Stimulated activated CD8-positive, alpha-beta memory T cell treated with anti-CD3 and anti-CD28 coated beads, Interleukin-12 subunit alpha, Interleukin-12 subunit beta, amount 100 ng/mL, for 24 hours (primary cell): Measurements from ENCODE around the gene USF3.

ENCODE experiments used
- DNase-seq: peaks from one replicate; pipeline ENCODE4 v3.0.0-alpha.2; 2020; ENCODE audit errors: extremely low read depth

The USF3 gene

GRCh38 chr3:113698213-113698742, 1.8 kb upstream of the USF3 start:
- DNase-seq: no peak

GRCh38 chr3:113697500-113698090, 1.2 kb upstream of the USF3 start:
- no peak for DNase-seq

GRCh38 chr3:113696658-113697499, 437 bp upstream of the USF3 start:
- peak; percentile 95 for DNase-seq

- DNase-seq: no peak
These were observed 1.0 kb downstream of the USF3 start for GRCh38 chr3:113695431-113695785.

GRCh38 chr3:113690482-113690881, 6.0 kb downstream of the USF3 start:
- DNase-seq: no peak

- DNase-seq: no peak
These were observed 10.3 kb downstream of the USF3 start for GRCh38 chr3:113685956-113686721.

- DNase-seq: no peak
These were observed 11.3 kb downstream of the USF3 start for GRCh38 chr3:113685124-113685523.

GRCh38 chr3:113684271-113684819, 12.1 kb downstream of the USF3 start:
- no peak for DNase-seq

GRCh38 chr3:113678773-113679172, 17.7 kb downstream of the USF3 start:
- DNase-seq: no peak

GRCh38 chr3:113677737-113678136, 18.7 kb downstream of the USF3 start:
- DNase-seq: no peak

GRCh38 chr3:113676261-113676660, 20.2 kb downstream of the USF3 start:
- no peak for DNase-seq

- DNase-seq: no peak
These were observed 22.8 kb downstream of the USF3 start for GRCh38 chr3:113673593-113673992.

- DNase-seq: no peak
These were observed 28.4 kb downstream of the USF3 start for GRCh38 chr3:113668015-113668414.

GRCh38 chr3:113664523-113665094, 31.8 kb downstream of the USF3 start:
- DNase-seq: no peak

- no peak for DNase-seq
These were observed 32.7 kb downstream of the USF3 start for GRCh38 chr3:113663761-113664160.

GRCh38 chr3:113663324-113663750, 33.1 kb downstream of the USF3 start:
- no peak for DNase-seq

- no peak for DNase-seq
These were observed 33.6 kb downstream of the USF3 start for GRCh38 chr3:113662824-113663223.

GRCh38 chr3:113660896-113661295, 35.5 kb downstream of the USF3 start:
- no peak for DNase-seq

GRCh38 chr3:113660458-113660857, 36.0 kb downstream of the USF3 start:
- DNase-seq: no peak

- DNase-seq: no peak
These were observed 36.4 kb downstream of the USF3 start for GRCh38 chr3:113659996-113660395.

GRCh38 chr3:113659101-113659541, 37.3 kb downstream of the USF3 start:
- DNase-seq: no peak

GRCh38 chr3:113658107-113658506, 38.3 kb downstream of the USF3 start:
- DNase-seq: no peak
